NCI-H82 treated with DMSO at 0.1 percent for 48 hours (cell line): ENCODE results near the gene CNNM2.
A peak's percentile ranks its signal among the peaks of the same experiment; 100 is the strongest.
"Not testable (repeated sequence)": the region's sequence is repeated elsewhere in the genome, so short reads cannot be mapped to it uniquely, and the experiment has no call there.

ENCODE experiments used
- DNase-seq: peaks from one replicate; lab custom pipeline; 2025; ENCODE audit not compliant: unreplicated experiment; lab: John Stamatoyannopoulos, UW

CNNM2 gene

DNA sequence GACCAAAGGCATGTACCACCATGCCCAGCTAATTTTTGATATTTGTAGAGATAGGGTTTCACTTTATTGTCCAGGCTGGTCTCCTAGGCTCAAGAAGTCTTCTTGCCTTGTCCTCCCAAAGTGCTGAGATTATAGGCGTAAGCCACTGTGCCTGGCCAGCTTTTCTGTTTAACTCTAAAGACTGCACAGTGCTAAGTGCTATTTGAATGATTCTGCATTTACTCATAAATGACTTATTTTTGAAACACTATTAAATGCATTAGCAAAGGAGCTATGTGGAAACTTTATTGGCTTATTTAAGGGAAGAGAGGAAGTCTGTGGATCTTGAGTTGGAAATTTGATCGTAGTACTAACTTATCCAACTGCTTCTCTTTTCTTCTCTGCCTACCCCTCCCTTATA lies 185.9 kb downstream of the CNNM2 start:
- DNase-seq: no peak

DNA sequence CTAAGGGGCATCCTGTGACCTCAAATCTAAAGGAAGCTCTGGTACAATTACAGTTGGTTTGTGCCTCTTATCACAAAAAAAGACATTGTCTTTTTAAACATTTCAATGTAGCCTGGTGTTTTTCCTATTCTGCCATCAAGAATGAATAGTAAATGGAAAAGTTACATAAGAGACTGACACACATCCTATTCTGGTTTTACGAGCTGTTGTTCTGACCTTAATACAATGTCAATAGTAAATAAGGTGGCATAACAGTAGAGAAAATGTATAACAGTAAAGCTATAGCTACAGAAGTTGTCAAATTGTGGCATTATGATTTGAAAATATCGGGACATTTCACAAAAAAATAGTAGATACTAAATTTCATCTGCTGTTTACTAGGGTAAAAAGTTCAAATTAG lies 186.6 kb downstream of the CNNM2 start:
- no peak for DNase-seq

DNA sequence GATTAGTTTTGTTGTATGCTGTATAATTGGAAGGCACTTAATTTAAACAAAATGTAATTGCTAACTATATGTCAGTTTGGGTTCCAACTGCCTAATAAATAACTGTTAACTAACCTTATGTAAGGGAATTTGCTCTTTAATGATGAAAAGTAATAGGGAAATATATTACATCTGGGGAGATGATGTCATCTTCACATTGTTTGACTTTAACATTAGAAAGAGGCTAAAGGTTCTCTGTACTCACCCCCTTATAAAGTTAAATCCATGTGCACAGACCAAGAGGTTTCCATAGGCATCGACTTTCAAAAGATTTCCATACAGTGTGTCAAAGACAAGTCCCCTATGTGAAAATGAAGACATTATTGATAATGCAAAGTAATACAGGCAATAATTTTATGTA lies 187.4 kb downstream of the CNNM2 start:
- no peak for DNase-seq

DNA sequence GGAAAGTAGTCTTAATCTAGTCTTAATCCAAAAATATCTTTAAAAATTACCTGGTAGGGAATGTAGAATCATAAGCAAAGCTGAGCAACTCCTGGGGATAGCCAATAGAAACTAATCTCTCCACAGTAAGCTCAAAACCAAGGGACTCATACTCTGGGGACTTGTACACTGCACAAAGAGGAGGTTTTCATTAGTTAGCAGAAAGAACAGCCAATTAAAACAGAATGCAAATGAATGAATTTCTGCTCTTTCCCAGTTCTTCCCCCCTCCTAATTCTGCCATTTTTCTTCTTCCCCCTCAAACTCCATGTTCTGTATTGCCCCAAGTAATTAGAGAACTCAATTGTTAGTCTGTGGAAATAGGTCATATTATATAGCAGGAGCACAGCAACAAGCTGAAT lies 188.4 kb downstream of the CNNM2 start:
- DNase-seq: no peak

DNA sequence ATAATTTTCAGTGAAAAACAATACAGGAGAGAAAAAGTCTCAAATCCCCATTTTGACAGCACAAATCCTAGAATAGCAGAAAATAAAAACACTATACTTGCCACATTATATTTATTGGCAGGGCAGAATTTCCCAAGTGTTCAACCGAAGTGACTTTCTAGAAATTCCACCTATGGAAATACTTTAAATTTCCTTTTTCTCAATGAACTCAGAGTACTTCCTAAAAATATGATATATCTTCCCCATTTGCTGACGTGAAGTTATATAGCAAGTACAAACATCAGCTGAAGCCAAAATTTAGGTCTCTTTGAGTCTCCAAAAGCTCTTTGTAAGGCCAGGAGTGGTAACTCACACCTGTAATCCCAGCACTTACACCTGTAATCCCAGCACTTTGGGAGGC lies 191.7 kb downstream of the CNNM2 start:
- no peak for DNase-seq

DNA sequence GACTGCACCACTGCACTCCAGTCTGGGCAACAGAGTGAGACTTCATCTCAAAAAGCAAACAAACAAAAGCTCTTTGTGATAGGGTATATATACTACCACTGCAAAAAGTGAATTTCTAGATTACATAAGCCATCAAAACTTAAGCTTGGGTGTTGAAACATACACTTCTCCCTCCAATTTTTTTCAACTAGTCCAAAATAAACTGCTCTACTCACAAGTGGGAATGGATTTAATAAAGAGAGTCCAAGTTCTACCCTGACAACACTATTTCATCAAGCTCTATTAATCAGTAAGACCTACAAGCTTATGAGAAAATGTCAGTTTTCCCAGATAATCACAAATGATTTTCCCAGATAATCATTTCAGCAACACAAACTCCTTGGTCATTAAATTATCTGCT lies 192.3 kb downstream of the CNNM2 start:
- no peak for DNase-seq

DNA sequence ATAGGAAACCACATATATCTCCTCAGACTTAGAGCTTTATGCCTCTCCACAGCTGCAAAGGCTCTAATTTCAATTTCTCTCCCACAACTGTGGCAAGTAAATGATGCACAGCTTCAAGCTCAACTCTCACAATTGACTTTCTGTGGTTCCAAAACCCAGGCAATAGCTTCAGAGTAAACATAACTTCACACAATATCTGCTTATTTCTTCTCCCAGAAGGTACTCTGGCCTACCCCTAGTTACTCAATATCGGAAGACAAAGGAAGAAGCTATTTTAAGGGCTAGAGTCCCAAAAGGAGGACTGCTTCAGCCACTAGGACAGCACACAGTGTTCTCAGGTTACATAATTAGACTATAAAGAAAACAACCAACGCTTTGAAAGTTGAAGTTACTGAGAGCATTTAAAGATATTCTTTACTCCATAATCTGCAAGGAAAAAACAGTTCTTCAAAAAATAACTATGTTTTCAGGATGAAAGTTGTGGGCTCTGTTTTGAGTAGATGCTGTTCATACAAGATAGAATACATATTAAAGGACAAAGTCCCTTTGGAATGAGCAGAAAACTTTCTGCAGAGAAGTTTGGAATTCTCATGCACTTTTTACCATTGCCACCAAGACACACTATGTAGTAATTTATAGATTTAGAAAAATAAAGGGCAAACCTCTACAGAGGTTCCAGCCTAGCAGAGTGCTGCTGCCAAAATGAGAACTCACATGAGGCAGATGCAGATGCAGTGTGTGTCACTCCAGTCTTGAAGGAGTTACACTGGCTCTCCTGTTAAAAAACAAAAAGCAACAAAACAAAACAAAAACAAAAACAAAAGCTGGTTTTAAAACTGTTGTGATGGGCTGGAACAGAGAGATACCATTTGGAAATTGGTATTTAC lies 193.2 kb downstream of the CNNM2 start:
- DNase-seq: no peak

DNA sequence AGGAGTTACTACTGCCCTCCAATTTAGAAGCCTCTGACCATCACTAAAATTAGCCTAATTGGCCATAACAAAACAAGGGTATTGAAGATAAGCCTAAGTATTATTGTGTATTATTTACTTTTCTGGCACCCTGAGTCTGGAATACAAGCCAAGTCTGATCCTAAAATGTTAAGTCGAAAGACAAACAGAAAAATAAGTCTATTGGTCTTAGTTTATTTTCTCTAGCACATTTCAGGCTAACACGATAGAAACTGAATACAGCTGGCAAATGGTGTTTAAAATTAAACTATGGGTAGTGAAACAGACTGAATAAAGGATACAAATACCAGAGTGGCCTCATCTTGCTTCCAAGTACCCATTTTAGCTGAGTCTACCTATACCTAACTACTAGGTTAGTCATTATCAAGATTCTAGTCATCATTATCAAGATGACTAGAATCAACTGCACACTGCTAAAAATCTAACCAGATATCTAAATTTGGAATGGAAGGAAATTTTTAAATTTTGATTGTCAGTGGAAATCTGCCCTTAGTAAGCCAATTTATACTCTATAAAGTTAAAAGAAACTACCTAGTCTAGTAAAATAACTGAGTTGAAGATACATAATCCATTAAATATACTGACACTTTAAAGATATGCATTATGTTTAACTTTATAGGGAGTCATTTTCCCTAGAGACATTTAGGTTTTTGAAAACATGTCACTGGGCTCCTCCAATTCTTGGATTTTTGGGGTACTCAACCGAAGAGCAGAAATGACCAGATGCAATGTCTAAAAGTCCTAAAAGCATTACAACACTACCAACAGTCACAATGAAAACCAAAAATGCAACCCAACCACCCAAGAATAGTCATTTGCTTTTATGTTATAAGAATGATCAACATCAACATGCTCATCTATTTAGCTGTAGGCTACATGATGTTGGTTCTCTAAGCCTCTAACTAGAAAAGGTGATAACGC lies 194.1 kb downstream of the CNNM2 start:
- no peak for DNase-seq

DNA sequence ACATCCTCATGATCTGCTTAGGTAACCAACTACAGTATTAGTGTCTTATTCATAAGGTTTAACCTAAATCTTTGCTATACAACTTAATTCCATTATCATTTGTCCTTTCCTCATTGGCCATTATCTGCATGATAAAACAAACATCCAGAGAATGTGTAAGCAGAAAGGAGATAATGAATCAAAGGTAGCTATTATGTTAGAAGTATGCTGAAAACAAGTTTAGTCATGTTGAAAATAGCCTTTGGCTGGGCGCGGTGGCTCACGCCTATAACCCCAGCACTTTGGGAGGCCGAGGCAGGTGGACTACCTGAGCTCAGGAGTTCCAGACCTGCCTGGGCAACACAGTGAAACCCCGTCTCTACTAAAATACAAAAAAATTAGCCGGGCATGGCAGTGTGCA lies 196.8 kb downstream of the CNNM2 start:
- DNase-seq: no peak

DNA sequence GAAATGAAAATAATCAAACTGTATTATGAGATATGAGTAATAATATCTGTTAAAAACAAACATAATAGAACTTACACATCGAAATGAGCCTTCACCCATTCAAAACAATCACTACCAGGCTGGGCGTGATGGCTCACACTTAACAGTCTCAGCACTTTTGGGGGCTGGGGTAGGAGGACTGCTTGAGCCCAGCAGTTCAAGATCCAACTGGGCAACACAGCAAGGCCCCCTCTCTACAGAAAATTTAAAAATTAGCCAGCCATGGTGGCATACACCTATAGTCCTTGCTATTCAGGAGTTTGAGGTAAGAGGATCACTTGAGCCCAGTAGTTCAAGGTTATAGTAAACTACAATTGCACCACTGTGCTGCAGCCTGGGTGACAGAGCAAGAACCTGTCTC lies 199.2 kb downstream of the CNNM2 start:
- DNase-seq: no peak

DNA sequence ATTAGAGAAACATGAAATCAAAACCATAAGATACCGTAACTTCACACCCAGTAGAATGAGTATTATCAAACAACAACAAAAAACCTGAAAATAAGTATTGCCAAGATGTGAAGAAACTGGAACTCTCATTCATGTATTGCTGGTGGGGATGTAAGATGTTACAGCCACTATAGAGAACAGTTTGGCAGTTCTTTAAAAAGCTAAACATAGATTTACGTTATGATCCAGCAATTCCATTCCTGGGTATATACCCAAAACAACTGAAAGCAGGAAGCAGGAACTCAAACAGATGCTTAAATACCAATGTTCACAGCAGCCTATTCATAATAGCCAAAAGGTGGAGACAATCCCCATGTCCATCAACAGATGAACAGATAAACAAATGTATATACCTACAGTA lies 202.5 kb downstream of the CNNM2 start:
- DNase-seq: no peak

DNA sequence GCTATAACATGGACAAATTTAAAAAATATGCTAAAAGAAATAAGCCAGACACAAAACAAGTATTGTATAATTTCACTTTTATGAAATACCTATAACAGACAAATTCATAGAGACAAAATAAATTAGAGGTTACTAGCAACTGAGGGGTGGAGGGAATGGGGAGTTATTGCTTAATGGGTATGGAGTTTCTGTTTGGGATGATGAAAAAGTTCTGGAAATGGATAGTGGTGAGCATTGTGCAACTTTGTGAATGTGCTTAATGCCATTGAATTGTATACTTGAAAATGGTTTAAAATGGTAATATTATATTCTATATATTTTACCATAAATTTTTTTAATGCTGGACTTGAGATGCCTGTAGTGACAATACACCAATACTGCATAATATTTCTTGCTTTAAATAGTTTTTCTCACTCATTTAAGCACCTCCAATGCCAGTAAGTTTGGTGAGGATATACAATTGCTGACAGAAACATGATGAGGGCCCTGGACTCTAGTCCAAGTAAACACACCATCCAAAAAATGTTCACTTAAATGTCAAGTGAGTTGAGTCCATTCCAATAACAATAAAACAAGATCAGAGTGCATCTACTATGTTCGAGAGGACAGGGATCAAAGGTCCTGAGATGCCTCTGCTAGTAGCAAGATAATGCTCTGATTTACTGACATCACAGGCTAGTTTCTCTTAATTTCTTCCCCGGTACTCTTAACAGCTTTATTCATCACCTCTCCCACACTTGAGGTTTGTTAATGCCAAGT lies 203.1 kb downstream of the CNNM2 start:
- peak; percentile 17 for DNase-seq

DNA sequence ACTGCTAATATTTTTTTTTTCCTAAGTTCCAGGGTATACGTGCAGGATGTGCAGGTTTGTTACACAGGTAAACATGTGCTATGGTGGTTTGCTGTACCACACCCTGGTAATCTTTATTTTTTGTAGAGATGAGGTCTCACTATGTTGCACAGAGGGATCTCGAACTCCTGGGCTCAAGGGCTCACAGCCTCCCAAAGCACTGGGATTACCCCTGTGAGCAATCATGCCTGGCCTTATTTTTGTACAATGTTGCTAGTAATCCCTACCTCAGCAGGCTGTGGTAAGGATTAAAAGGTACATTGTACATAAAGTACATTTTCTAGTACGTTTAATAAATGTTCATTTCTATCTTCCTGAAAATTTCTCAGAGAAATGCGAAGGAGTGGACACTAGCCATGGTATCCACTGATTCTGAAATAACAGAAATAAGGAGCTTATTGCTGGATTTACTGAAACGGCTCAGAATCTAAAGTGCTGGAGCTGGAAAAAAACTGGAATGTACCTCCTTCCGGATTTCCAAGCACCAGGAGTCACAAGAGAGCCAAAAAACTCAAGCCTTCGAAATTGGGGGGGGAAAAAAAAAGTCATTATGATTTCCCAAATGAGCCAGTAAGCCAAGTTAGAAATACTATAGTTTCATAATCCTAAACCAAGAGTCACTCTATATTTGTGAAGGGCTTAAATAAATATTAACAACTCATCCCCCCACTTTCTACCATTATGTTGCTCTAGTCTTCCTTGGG lies 205.4 kb downstream of the CNNM2 start:
- peak; percentile 39 for DNase-seq

DNA sequence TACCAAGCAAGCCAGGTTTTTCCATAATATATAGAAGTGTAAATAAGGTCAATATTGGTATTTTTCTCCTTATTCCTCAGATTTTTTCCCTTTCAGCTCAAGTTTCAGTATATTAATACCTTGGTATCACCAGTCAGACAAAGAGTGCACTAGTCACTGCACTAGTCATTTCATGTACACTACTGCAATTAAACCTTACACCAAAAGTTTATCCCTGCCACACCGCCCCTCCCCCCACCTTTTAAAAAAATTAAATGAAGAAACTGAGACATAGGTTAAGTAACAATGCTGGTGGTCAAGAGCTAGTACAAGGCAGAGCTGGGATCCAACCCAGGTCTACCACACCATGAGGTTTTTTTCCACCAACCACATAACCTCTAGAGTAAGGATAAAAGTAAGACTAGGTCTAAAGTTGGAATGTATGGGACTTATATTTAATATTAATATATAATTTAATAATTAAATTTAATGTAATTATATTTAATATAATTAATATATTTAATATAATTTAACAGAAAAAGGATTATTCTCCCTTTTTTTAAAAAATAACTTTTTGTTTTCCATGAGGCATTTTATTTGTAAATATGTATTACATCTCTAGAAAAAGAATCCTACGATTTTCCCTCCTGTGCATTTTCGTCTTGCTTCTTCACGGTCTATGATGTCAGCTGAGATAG lies 206.5 kb downstream of the CNNM2 start:
- DNase-seq: peak; percentile 24

DNA sequence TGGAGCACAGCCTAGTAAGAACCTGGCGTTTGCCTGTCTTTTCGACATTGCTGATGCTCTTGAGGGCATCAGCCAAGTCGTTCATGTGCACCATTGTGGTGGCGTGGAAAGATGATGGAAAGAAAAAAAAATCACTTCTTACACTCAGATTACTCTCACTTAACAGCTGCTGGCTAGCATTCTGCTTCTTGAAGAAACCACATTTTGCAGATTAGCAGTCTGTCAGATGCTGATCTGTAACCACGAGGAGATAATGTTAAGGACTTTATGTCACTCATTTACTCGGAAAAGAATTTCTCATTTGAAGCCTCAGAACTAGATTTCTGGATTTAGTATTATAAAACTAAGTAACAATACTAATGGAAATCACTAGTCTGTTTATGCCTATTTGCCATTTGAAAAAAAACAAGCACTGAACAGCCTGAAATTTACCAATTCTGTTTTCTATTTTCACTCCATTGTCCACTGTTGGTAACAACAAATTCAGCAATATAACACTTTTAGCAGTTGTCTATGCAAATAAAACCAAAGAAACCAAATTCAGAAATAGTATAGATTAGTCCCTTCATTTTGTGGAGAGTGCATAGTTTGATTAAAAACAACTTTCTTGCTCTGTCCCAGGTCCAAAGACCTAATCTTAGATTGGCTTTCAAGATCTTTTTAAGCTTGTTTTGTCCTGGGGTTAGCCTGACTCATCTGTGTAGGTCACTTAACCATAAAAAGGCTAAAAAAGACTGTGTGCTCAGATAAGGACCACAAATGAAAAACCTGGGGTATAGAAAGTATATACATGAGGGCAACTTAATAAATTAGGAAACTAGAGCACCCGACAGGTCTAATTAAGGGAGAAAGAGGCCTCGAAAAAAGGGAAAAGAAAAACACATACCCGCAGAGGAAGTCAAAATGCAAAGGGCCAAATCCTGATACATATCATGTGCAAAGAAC lies 207.5 kb downstream of the CNNM2 start:
- peak; percentile 74 for DNase-seq

DNA sequence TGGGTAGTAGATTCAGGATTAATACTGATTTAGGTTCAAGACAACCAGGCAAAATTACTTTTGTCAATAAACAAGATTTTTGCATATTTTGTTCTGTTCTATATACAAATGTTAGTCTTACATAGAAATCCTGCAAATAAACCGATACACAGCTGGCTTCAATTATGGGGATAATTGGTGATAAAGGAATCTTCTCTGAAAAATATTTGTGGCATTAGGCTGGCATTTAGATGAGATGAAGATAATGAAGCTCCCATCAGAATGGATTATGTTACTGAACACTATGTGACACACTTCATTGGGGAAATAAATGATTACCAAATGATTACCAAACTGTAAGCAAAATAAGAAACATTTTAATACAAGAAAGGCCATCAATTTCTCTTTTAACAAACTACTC lies 209.1 kb downstream of the CNNM2 start:
- no peak for DNase-seq

DNA sequence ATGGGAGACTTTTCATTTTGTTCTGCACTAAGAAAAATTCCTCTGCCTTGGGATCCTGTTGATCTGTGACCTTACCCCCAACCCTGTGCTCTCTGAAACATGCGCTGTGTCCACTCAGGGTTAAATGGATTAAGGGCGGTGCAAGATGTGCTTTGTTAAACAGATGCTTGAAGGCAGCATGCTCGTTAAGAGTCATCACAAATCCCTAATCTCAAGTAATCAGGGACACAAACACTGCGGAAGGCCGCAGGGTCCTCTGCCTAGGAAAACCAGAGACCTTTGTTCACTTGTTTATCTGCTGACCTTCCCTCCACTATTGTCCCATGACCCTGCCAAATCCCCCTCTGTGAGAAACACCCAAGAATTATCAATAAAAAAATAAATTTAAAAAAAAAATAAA lies 212.1 kb downstream of the CNNM2 start:
- DNase-seq: not testable (repeated sequence)

DNA sequence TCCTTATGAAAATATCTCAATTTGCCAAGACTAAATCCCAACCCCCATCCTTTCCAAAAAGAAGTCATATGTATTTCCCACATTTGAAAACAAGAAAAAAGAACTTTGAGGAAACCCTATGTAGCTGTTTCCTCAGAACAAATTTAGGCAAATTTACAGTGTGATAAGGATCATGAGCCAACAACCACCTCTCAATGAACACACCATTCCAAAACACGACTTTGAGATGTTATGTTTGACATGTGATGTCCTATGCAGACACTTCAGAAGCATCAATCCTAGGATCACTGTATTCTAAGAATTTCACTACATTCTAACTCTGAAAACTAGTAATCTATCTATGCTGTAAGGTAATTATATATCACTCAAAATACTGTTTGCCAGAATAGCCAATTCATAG lies 212.8 kb downstream of the CNNM2 start:
- no peak for DNase-seq

DNA sequence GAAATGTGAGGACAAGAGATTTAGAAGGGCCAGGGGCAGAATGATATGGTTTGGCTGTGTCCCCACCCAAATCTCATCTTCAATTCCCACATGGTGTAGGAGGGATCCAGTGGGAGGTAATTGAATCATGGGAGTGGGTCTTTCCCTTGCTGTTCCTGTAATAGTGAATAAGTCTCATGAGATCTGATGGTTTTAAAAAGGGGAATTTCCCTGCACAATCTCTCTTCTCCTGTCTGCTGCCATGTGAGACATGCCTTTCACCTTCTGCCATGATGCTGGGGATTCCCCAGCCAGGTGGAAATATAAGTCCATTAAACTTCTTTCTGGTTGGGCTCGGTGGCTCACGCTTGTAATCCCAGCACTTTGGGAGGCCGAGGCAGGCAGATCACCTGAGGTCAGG lies 217.1 kb downstream of the CNNM2 start:
- not testable (repeated sequence) for DNase-seq
